Choroid plexus epithelial cell (primary cell): ENCODE measurements around the gene UBE3C.
A peak's percentile ranks its signal among the peaks of the same experiment; 100 is the strongest.

Source experiments
- DNase-seq: peaks from one replicate; pipeline ENCODE4 v3.0.0-alpha.2; 2010; ENCODE audit warnings: low read depth
- H3K4me3 ChIP-seq: 2 replicates; pipeline ENCODE4 v1.5.1; 2011; ENCODE audit warnings: low read depth, mild to moderate bottlenecking, control low read depth, low read length, moderate library complexity
- TF ChIP-seq, protein P1 (sequence below): conservative IDR thresholded peaks from 2 replicates; pipeline ENCODE4 v1.5.1; 2011; ENCODE audit warnings: low read depth, mild to moderate bottlenecking, control low read depth, inconsistent platforms, low read length, moderate library complexity

The UBE3C gene

DNA sequence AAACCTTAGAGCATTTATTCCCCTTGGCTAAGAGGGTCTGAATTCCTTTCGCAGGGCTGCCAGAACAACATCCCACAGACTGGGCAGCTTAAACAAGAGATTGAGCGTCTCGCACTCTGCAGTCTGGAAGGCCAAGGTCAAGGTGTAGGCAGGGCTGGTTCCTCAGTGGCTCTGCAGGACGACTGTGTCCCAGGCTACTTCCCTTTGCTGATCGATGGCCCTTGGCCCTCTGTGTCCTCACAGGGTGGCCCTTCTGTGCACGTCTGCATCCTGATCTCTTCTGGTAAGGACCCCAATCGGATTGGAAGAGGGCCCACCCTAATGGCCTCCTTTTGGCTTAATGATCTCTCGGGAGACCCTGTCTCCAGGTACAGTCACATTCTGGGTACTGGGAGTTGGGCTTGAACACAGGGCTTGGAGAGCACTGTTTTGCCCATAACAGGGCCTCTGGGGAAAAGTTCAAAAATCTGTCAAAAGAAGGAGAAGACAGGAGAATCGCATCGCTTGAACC, 162.9 kb downstream of the UBE3C start:
- TF ChIP-seq, protein P1, sequence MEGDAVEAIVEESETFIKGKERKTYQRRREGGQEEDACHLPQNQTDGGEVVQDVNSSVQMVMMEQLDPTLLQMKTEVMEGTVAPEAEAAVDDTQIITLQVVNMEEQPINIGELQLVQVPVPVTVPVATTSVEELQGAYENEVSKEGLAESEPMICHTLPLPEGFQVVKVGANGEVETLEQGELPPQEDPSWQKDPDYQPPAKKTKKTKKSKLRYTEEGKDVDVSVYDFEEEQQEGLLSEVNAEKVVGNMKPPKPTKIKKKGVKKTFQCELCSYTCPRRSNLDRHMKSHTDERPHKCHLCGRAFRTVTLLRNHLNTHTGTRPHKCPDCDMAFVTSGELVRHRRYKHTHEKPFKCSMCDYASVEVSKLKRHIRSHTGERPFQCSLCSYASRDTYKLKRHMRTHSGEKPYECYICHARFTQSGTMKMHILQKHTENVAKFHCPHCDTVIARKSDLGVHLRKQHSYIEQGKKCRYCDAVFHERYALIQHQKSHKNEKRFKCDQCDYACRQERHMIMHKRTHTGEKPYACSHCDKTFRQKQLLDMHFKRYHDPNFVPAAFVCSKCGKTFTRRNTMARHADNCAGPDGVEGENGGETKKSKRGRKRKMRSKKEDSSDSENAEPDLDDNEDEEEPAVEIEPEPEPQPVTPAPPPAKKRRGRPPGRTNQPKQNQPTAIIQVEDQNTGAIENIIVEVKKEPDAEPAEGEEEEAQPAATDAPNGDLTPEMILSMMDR: no peak
- no peak for DNase-seq
- H3K4me3 ChIP-seq: no peak overlapping the region

DNA sequence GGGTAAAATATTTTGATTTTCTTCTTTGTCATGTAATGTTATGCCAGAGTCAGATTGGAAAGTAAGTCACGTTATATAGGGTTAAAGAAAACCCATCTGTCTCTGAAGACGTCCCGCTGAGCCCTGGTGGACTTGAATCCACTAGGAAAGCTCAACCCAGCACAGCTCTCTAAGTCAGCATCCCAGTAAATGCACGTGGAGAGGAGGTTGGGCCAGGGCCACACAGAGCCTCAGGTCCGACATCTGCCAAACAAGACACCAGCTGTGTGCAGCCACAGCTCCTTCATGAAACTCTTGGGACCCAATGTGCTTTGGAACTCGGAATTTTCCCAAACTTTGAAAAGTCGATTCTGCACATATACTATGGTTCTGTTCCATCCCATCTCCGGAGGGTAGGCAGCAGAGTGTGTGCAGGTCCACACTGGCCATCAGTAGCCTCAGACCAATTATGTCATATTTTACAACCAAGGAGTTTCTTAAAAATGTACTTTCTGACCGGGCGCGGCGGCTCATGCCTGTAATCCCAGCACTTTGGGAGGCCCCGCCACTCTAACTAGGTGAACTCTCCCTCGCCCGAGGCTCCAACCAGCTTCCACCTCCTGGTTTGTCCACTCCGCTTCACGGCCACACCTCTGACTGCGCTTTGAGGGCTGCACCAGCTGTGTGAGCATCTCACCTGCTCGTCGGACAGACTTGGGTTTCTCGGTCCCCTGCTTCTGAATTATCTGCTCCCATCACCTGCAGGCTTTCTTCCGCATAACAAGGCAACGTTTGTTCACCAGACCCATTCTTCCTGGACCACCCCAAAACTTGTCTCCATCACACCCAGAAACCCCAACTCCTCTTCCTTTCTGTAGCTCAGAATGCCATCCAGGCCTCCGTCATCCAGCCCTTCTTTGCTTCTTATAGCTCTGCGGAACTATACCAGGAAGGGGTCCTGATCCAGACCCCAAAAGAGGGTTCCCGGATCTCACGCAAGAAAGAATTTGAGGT, 168.4 kb downstream of the UBE3C start:
- no peak for DNase-seq
- TF ChIP-seq, protein P1: no peak
- H3K4me3 ChIP-seq: no peak overlapping the region

DNA sequence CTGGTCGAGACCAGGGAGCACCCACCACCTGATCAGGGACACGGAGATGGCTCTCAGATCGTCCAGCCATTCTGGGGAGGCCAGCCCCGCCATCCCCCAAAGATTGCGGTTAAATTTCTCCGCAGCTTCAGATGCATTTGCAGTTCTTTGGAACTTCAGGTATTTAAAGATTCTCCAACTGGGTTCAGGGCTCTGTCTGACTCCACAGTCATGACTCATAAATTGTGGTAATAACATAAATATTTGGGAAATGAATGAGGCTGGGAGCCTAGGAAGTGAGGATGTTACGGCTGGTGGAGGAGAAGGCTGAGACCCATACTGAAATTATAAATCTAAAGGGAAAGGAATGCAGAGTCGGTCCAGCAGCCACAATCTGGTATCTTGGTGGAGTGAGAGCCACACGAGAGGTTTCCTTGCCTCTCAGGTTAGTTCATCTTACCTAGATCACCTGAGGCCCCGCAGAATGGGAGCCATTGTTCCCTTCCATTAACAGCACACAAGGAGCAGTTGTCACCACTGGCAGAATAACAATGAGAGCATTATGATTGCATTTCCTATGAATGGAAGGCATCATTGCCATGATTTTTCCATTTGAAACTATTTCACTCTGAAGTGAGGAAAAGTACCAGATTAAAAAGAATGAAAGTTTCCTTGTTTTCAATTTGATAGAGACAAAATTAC, 171.4 kb downstream of the UBE3C start:
- TF ChIP-seq, protein P1: no peak
- DNase-seq: peak; percentile 94
- H3K4me3 ChIP-seq: no peak overlapping the region

DNA sequence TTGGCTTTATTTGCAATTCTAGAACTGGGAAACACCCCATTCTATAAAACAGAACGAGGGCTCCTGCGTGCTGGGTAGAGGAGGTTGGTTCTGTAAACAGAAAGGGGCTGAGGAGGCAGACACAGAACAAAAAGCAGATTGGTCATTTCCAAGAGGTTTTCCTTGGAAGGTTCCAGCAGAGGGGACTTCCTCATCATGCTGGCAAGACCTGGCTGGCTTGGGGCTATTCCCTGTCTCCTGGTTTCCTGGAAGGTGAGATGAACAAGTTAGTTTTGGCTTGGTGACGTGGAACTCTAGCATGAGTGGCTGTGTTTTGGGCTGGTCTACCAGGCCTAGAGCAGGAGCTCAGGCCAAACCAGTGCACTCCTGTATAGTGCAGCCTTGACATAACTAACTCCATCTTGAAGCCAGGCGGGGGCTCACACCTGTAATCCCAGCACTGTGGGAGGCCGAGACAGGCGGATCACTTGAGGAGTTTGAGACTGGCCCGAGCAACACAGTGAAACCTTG, 172.0 kb downstream of the UBE3C start:
- TF ChIP-seq, protein P1: no peak
- DNase-seq: no peak
- no peak overlapping the region for H3K4me3 ChIP-seq

DNA sequence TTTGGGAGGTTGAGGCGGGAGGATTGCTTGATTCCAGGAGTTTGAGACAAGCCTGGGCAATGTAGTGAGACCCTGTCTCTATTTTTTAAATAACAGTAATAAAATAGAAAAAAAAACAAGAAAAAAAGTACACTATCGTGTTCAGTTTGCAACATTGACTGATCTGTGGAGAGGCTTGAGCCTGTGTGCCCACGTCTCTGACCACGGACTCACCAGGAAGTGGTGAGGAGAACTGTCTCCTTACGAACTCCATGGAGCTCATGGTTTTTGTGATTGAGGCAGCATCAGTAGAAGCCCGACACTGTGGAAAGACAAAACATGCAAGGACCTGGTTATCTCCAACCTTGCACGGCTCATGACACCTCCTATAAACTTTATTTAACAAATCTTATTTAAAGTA, 174.2 kb downstream of the UBE3C start:
- TF ChIP-seq, protein P1: no peak
- H3K4me3 ChIP-seq: no peak overlapping the region
- no peak for DNase-seq

DNA sequence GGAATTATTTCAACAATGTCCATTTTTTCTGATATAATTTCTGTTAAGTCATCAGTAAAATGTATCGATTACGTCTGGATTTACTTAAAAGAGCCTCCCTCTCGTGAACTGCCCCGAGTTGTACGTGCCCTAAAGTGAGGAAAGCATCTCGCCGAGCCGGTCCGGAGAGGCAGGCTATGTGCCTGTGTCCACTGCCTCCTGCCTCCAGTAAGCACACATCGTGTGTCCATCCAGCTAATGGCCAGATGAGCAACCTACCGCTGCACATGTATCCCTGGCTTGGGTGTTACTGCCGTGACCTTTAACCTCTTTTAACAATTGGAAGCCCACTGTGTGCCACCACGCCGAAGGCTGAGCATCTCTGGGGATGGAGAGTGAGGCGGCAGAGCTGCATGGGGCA, 174.9 kb downstream of the UBE3C start:
- no peak overlapping the region for H3K4me3 ChIP-seq

More for the DNA sequence above, 174.9 kb downstream of the UBE3C start:
- TF ChIP-seq, protein P1: no peak
- DNase-seq: no peak
